Astrocyte (in vitro differentiated cells and primary cell): ENCODE measurements around the gene ZNF692. TPM values are rescaled to one million over a fixed set of nuclear protein-coding genes. Genes with fewer than 3 reads are reported as not detected.
A peak's percentile ranks its signal among the peaks of the same experiment; 100 is the strongest.

ENCODE experiments used
- DNase-seq: peaks from one replicate; pipeline ENCODE4 v3.0.0-alpha.2; 2010; ENCODE audit warnings: low read depth
- FAIRE-seq: peaks from 2 replicates; lab custom pipeline; 2011; peaks lifted over from hg19 to GRCh38; lab: Jason Lieb, UNC
- H2AFZ ChIP-seq: 2 replicates; pipeline ENCODE4 v1.6.0; 2012; ENCODE audit warnings: low read depth, low read length, inconsistent platforms
- H3K27ac ChIP-seq: 2 replicates; pipeline ENCODE4 v1.5.1; 2011; ENCODE audit warnings: low read depth, low read length, inconsistent platforms
- H3K27me3 ChIP-seq: 2 replicates; pipeline ENCODE4 v1.6.0; 2011; ENCODE audit warnings: low read length, inconsistent platforms; ENCODE audit not compliant: insufficient read depth
- H3K36me3 ChIP-seq: 2 replicates; pipeline ENCODE4 v1.5.1; 2011; ENCODE audit warnings: low read length, inconsistent platforms; ENCODE audit not compliant: insufficient read depth
- H3K4me1 ChIP-seq: 2 replicates; pipeline ENCODE4 v1.5.1; 2011; ENCODE audit warnings: low read length, inconsistent platforms; ENCODE audit not compliant: insufficient read depth
- H3K4me2 ChIP-seq: 2 replicates; pipeline ENCODE4 v1.6.0; 2012; ENCODE audit warnings: low read length, inconsistent platforms
- H3K4me3 ChIP-seq: 2 replicates; pipeline ENCODE4 v1.5.1; 2011; ENCODE audit warnings: low read depth, mild to moderate bottlenecking, low read length, inconsistent platforms; ENCODE audit not compliant: insufficient read depth
- H3K79me2 ChIP-seq: 2 replicates; pipeline ENCODE4 v1.6.0; 2012; ENCODE audit warnings: mild to moderate bottlenecking, low read length, inconsistent platforms; ENCODE audit not compliant: insufficient read depth
- H3K9ac ChIP-seq: 2 replicates; pipeline ENCODE4 v1.6.0; 2012; ENCODE audit warnings: mild to moderate bottlenecking, low read length, inconsistent platforms
- H3K9me3 ChIP-seq: 2 replicates; pipeline ENCODE4 v1.5.1; 2012; ENCODE audit warnings: low read depth, mild to moderate bottlenecking, low read length, inconsistent platforms; ENCODE audit not compliant: insufficient read depth
- H4K20me1 ChIP-seq: 2 replicates; pipeline ENCODE4 v1.6.0; 2012; ENCODE audit warnings: low read length, inconsistent platforms; ENCODE audit not compliant: insufficient read depth
- H3K27ac Mint-ChIP-seq: one replicate; pipeline ENCODE4 v1.8.0; 2021; ENCODE audit warnings: mild to moderate bottlenecking, mixed read lengths; ENCODE audit not compliant: unreplicated experiment
- H3K27me3 Mint-ChIP-seq: one replicate; pipeline ENCODE4 v1.8.0; 2021; ENCODE audit warnings: low read depth, mixed read lengths; ENCODE audit not compliant: unreplicated experiment
- H3K36me3 Mint-ChIP-seq: one replicate; pipeline ENCODE4 v1.8.0; 2021; ENCODE audit warnings: low read depth, mixed read lengths; ENCODE audit not compliant: unreplicated experiment
- H3K4me1 Mint-ChIP-seq: one replicate; pipeline ENCODE4 v1.8.0; 2021; ENCODE audit warnings: low read depth, mixed read lengths; ENCODE audit not compliant: unreplicated experiment
- H3K4me3 Mint-ChIP-seq: one replicate; pipeline ENCODE4 v1.8.0; 2021; ENCODE audit warnings: mild to moderate bottlenecking, moderate library complexity, mixed read lengths; ENCODE audit not compliant: unreplicated experiment
- H3K9me3 Mint-ChIP-seq: one replicate; pipeline ENCODE4 v1.8.0; 2021; ENCODE audit warnings: mild to moderate bottlenecking, mixed read lengths; ENCODE audit not compliant: unreplicated experiment
- CTCF ChIP-seq: IDR thresholded peaks from 2 replicates; pipeline ENCODE4 v1.5.1; 2011; ENCODE audit warnings: low read depth, mild to moderate bottlenecking, inconsistent platforms, low read length, moderate library complexity; ENCODE audit not compliant: insufficient read depth
- EZH2 ChIP-seq: IDR thresholded peaks from 2 replicates; pipeline ENCODE4 v1.6.1; 2012; ENCODE audit warnings: mild to moderate bottlenecking, low read length, inconsistent platforms; ENCODE audit not compliant: insufficient read depth
- total RNA-seq: library from RNA; stranded (reverse); gene quantifications from 2 replicates; pipeline ENCODE4 v1.2.1, GENCODE V29; 2021

The ZNF692 gene
- total RNA-seq, 1 donor from 2014 or later, result 41.4 TPM

- peak within 1 kb of the TSS; percentile 92 for H3K4me3 Mint-ChIP-seq
- no peak for FAIRE-seq
- H3K27ac ChIP-seq, result peak within 1 kb of the TSS; percentile 96
These were observed 21.0 kb downstream of the ZNF692 start, which contains the start of gene ZNF672 for GRCh38 chr1:248837781-248838356. ZNF672 (plus strand) TSS chr1:248838224; CDS start chr1:248847275, 9,051 bp downstream.

GRCh38 chr1:248837045-248837780 is 21.7 kb downstream of the ZNF692 start:
- Mint-ChIP-seq H3K9me3 (no peaks in the 10 kb centered on the region), H3K4me1 (peaks cover 14% of the 10 kb centered on the region), H3K4me3 (no peak overlapping the region), H3K36me3 (no peaks in the 10 kb centered on the region), H3K27me3 (no peaks in the 10 kb centered on the region), H3K27ac (no peak overlapping the region)
- TF ChIP-seq CTCF (no peak), EZH2 (no peak)
- Histone ChIP-seq H3K4me2 (peak overlapping the region; percentile 97), H3K9me3 (no peaks in the 10 kb centered on the region), H3K36me3 (no peaks in the 10 kb centered on the region), H3K79me2 (peaks cover 30% of the 10 kb centered on the region), H4K20me1 (peaks cover 12% of the 10 kb centered on the region), H3K27me3 (peaks cover 3% of the 10 kb centered on the region), H3K4me3 (peak overlapping the region; percentile 73), H3K9ac (peak overlapping the region; percentile 70), H3K4me1 (peaks cover 3% of the 10 kb centered on the region), H2AFZ (peak overlapping the region; percentile 76), H3K27ac (no peak overlapping the region)
- no peak for DNase-seq
- FAIRE-seq, result no peak

More at GRCh38 chr1:248837781-248838356, 21.0 kb downstream of the ZNF692 start, which contains the start of gene ZNF672:
- peak; percentile 91 for DNase-seq
- Histone ChIP-seq H3K9me3 (no peaks in the 10 kb centered on the region), H3K27me3 (peaks cover 3% of the 10 kb centered on the region), H3K36me3 (no peaks in the 10 kb centered on the region), H3K4me3 (peak within 1 kb of the TSS; percentile 73), H4K20me1 (peaks cover 16% of the 10 kb centered on the region), H3K79me2 (peaks cover 37% of the 10 kb centered on the region), H3K4me1 (peaks cover 3% of the 10 kb centered on the region), H3K9ac (peak within 1 kb of the TSS; percentile 94), H2AFZ (peak within 1 kb of the TSS; percentile 98), H3K4me2 (peak within 1 kb of the TSS; percentile 97)
- no peaks in the 10 kb centered on the region for H3K27me3 Mint-ChIP-seq
- H3K36me3 Mint-ChIP-seq, result no peaks in the 10 kb centered on the region
- TF ChIP-seq EZH2 (no peak), CTCF (no peak)
- no peaks in the 10 kb centered on the region for H3K9me3 Mint-ChIP-seq
- H3K4me1 Mint-ChIP-seq, result peaks cover 17% of the 10 kb centered on the region
- H3K27ac Mint-ChIP-seq, result peak within 1 kb of the TSS; percentile 94
